ENCODE results near the gene TSPAN9. TPM values are rescaled to one million over a fixed set of nuclear protein-coding genes. Genes with fewer than 3 reads are reported as not detected.

The TSPAN9 gene
- polyA plus RNA-seq, 1 of the 3 experiments (the other 2 are of a cell fraction), result 34.9 TPM

GRCh38 chr12:3035815-3036702, 41.1 kb upstream of the TSPAN9 start:
- Histone ChIP-seq H3K36me3 (replicated peaks in 1 of 2; ENCODE audit: control insufficient read depth in 1 of 2, insufficient read depth in 2 of 2, low read length in 1 of 2) (peaks cover 0 to 28% of the 10 kb centered on the region in 2 experiments), H3K27ac (ENCODE audit: low read depth in 2 of 2, low read length in 1 of 2) (no peak overlapping the region), H4K20me1 (ENCODE audit: insufficient read depth) (no peaks in the 10 kb centered on the region), H3K4me1 (ENCODE audit: control insufficient read depth in 1 of 2, insufficient read depth in 2 of 2, low read depth in 1 of 2, low read length in 1 of 2) (peaks cover 0 to 5% of the 10 kb centered on the region in 2 experiments; a peak in 1 of 4 replicates), H3K9ac (no peak overlapping the region), H3K9me2 (no peaks in the 10 kb centered on the region), H3K9me3 (no peaks in the 10 kb centered on the region), H2AFZ (ENCODE audit: low read depth) (no peak overlapping the region), H3K79me2 (ENCODE audit: insufficient read depth) (no peaks in the 10 kb centered on the region), H3K4me2 (no peak overlapping the region), H3K27me3 (ENCODE audit: insufficient read depth) (no peaks in the 10 kb centered on the region), H3F3A (replicated peaks; ENCODE audit: insufficient read depth) (no peaks in the 10 kb centered on the region), H3K4me3 (ENCODE audit: low read depth in 2 of 2, low read length in 1 of 2) (no peak overlapping the region; a peak in 1 of 4 replicates)
- TF ChIP-seq ZBTB33 (IDR thresholded peaks at IDR 0.05; ENCODE audit: borderline replicate concordance, low read depth) (no peak), CTCF (IDR thresholded peaks at IDR 0.05) (peak; percentile 54), GABPA (IDR thresholded peaks at IDR 0.05; ENCODE audit: low read depth) (no peak), RAD21 (IDR thresholded peaks at IDR 0.05; ENCODE audit: low read length) (peak; percentile 57), FOSL2 (IDR thresholded peaks at IDR 0.05; ENCODE audit: borderline replicate concordance, low read depth) (no peak), SIN3A (IDR thresholded peaks at IDR 0.05; ENCODE audit: borderline replicate concordance, low read depth, low read length) (no peak), SMC3 (IDR thresholded peaks at IDR 0.05; ENCODE audit: low read depth, low read length) (0 out of 2 replicates have a peak, but pooled peaks have one; percentile 16), JUND (IDR thresholded peaks at IDR 0.05) (no peak)
- POLR2A ChIA-PET, result no interaction called here
- CTCF ChIA-PET, result interaction anchor here (0.6 to 2.2 kb wide), 5 partner anchors 17 to 182 kb away, joined by 3 to 19 read pairs (median 9); no protein-coding TSS in a partner anchor
- peak; percentile 52 for DNase-seq
- WGBS (ENCODE audit: low lambda C conversion rate), result 85% methylated on average over 16 of the region's 16 CpGs

- Histone ChIP-seq H3K27ac (ENCODE audit: low read depth in 2 of 2, low read length in 1 of 2) (no peak overlapping the region), H2AFZ (ENCODE audit: low read depth) (no peak overlapping the region), H4K20me1 (ENCODE audit: insufficient read depth) (no peaks in the 10 kb centered on the region; the same call in 1 of the 2 replicates), H3K9me3 (no peaks in the 10 kb centered on the region), H3K9me2 (no peaks in the 10 kb centered on the region), H3K4me3 (ENCODE audit: low read depth in 2 of 2, low read length in 1 of 2) (no peak overlapping the region), H3K79me2 (ENCODE audit: insufficient read depth) (no peaks in the 10 kb centered on the region), H3K9ac (no peak overlapping the region), H3K4me1 (ENCODE audit: control insufficient read depth in 1 of 2, insufficient read depth in 2 of 2, low read depth in 1 of 2, low read length in 1 of 2) (peaks cover 0 to 5% of the 10 kb centered on the region in 2 experiments; a peak in 1 of 4 replicates), H3K4me2 (no peak overlapping the region), H3K36me3 (replicated peaks in 1 of 2; ENCODE audit: control insufficient read depth in 1 of 2, insufficient read depth in 2 of 2, low read length in 1 of 2) (peaks cover 3 to 24% of the 10 kb centered on the region in 2 experiments), H3K27me3 (ENCODE audit: insufficient read depth) (no peaks in the 10 kb centered on the region), H3F3A (replicated peaks; ENCODE audit: insufficient read depth) (no peaks in the 10 kb centered on the region)
- POLR2A ChIA-PET, result no interaction called here
- DNase-seq, result no peak
- 88% methylated on average over 11 of the region's 12 CpGs for WGBS (ENCODE audit: low lambda C conversion rate)
- CTCF ChIA-PET, result interaction anchor here (0.7 to 1.6 kb wide), 4 partner anchors 94 to 183 kb away, joined by 3 to 5 read pairs (median 4); no protein-coding TSS in a partner anchor
- TF ChIP-seq CTCF (IDR thresholded peaks at IDR 0.05) (no peak), CHD2 (IDR thresholded peaks at IDR 0.05; ENCODE audit: low read length, partially characterized antibody) (no peak), TEAD4 (IDR thresholded peaks at IDR 0.05; ENCODE audit: borderline replicate concordance, insufficient read depth) (no peak), PBX3 (IDR thresholded peaks at IDR 0.05) (no peak), RAD21 (IDR thresholded peaks at IDR 0.05; ENCODE audit: low read length) (no peak), FOXM1 (IDR thresholded peaks at IDR 0.05; ENCODE audit: low read depth) (no peak), ELF1 (IDR thresholded peaks at IDR 0.05) (no peak), USF2 (IDR thresholded peaks at IDR 0.05; ENCODE audit: borderline replicate concordance, low read depth, low read length) (no peak), TCF12 (IDR thresholded peaks at IDR 0.05) (no peak)
These were observed 40.1 kb upstream of the TSPAN9 start for GRCh38 chr12:3036901-3037600.

Data from SK-N-SH (cell line).